Pancreas (tissue), 10 donors: ENCODE results near the gene ERCC5. TPM values are rescaled to one million over a fixed set of nuclear protein-coding genes. Genes with fewer than 3 reads are reported as not detected.

ENCODE experiments used
- ATAC-seq, 4 donors: fragments of 200-7000 bp; cut with Tn5 transposase; one replicate each; pipeline versions ENCODE4 v1.8.0 to v1.9.1; 2020; ENCODE audit warnings: mild to moderate bottlenecking in 4 of 4, moderate library complexity in 4 of 4
- DNase-seq, 6 donors: peaks; one replicate each; pipeline ENCODE4 v3.0.0-alpha.2; 2020
- FAIRE-seq: peaks from 2 replicates; lab custom pipeline; 2012; peaks lifted over from hg19 to GRCh38; lab: Jason Lieb, UNC
- H3K27ac ChIP-seq, 4 donors: fragments of 200-600 bp; sonication (generic); 1 replicate in 3 of 4; 2 replicates in 1 of 4; pipeline versions ENCODE4 v1.5.0 to v1.8.0; 2020
- H3K27me3 ChIP-seq, 4 donors: fragments of 200-600 bp; one replicate each; pipeline ENCODE4 v1.8.0; 2021
- H3K36me3 ChIP-seq, 3 donors: fragments of 200-600 bp; sonication (generic) in 1 of 3; one replicate each; pipeline versions ENCODE4 v1.5.0 to v1.8.0; 2020 to 2021
- H3K4me1 ChIP-seq, 3 donors: fragments of 200-600 bp; one replicate each; pipeline ENCODE4 v1.8.0; 2021
- H3K4me3 ChIP-seq, 4 donors: fragments of 200-600 bp; sonication (generic) in 2 of 4; one replicate each; pipeline versions ENCODE4 v1.5.0 to v1.8.0; 2020 to 2021
- H3K9me3 ChIP-seq, 4 donors: fragments of 200-600 bp; one replicate each; pipeline ENCODE4 v1.8.0; 2021
- WGBS, 2 donors: extraction: QIAGEN DNeasy Blood & Tissue Kit; methylation state at CpG; one replicate each; pipeline ENCODE4 v1.1.7; 2013; 5-methylcytosine and 5-hydroxymethylcytosine counted together
- intact Hi-C, 3 donors: fragments of 100-400 bp; cut with DNase I; formaldehyde crosslinking; loops; one replicate each; pipeline versions ENCODE4 v1.11.1 to v1.14.2; 2022
- polyA plus RNA-seq, 2 donors: library from polyadenylated mRNA; stranded (reverse); fragments of 200-250 nt; gene quantifications; one replicate each; pipeline ENCODE4 v1.2.3, GENCODE V29; 2013
- total RNA-seq, 6 donors: library from RNA; stranded (reverse); fragmentation: NEBNext Ultra II Directional in 4 of 6; extraction: Animal tissue kit (Norgen Biotek cat#: 25700) in 4 of 6; gene quantifications; one replicate each; pipeline versions ENCODE4 v1.2.1 to v1.2.4, GENCODE V29; 2021 to 2023
- TF ChIP-seq, protein P1 (sequence below), 4 donors: fragments of 200-600 bp; sonication (generic) in 3 of 4; IDR thresholded peaks; one replicate each; pipeline versions ENCODE4 v1.5.0 to v1.8.0; 2021; ENCODE audit warnings: antibody characterized with exemption in 4 of 4
- donor health status: healthy with polysubstance abuse.
- donor health status: DM: no; HTN: no; CAD: no; lungs with moderate emphysema.
- donor health status: DM: no; HTN: no; CAD: no.
- donor health status: control.
- donor health status: control.
- donor health status: Bipolar disorder and iron deficiency.
- donor health status: DM: yes; HTN: yes; CAD: no.
- donor health status: DM: no; HTN: no; CAD: no.
- donor health status: DM: no; HTN: no; CAD: no.
- donor health status: DM: yes; HTN: yes; CAD: no.

Gene ERCC5
- total and polyA plus RNA-seq, 8 donors, result 17.5 to 85.4 (median 25.2) TPM

GRCh38 chr13:102872131-102872530 lies 26.3 kb downstream of the ERCC5 start:
- Histone ChIP-seq H3K36me3 (peaks cover 0 to 59% (median 22%) of the 10 kb centered on the region in 3 donors), H3K4me3 (no peak overlapping the region), H3K27me3 (no peaks in the 10 kb centered on the region), H3K4me1 (no peaks in the 10 kb centered on the region), H3K27ac (no peak overlapping the region), H3K9me3 (no peaks in the 10 kb centered on the region)
- ATAC-seq (no peak), DNase-seq (no peak), FAIRE-seq (no peak)
- intact Hi-C loops, result no loop called here
- TF ChIP-seq, protein P1, sequence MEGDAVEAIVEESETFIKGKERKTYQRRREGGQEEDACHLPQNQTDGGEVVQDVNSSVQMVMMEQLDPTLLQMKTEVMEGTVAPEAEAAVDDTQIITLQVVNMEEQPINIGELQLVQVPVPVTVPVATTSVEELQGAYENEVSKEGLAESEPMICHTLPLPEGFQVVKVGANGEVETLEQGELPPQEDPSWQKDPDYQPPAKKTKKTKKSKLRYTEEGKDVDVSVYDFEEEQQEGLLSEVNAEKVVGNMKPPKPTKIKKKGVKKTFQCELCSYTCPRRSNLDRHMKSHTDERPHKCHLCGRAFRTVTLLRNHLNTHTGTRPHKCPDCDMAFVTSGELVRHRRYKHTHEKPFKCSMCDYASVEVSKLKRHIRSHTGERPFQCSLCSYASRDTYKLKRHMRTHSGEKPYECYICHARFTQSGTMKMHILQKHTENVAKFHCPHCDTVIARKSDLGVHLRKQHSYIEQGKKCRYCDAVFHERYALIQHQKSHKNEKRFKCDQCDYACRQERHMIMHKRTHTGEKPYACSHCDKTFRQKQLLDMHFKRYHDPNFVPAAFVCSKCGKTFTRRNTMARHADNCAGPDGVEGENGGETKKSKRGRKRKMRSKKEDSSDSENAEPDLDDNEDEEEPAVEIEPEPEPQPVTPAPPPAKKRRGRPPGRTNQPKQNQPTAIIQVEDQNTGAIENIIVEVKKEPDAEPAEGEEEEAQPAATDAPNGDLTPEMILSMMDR (IDR thresholded peaks at IDR 0.05), result no peak
- WGBS, 2 donors, result 89 to 94% methylated on average over 7 of the region's 7 CpGs

DNA sequence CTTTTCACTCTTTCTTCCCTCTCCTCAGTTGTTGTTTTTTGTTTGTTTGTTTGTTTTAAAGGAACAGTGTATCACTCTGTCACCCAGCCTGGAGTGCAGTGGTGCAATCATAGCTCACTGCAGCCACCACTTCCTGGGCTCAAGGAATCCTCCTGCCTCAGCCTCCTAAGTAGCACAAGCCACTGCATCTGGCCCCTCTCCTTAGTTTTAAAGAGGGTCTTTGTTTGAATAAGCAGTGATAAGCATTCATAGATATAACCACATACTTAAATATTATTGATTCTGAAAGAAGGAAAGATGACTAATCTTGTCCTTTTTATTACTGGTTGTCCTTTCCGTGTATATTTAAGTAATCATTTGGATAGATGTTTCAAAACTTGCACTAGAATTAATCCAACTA lies 26.7 kb downstream of the ERCC5 start:
- H3K4me1 ChIP-seq, result no peaks in the 10 kb centered on the region
- FAIRE-seq, result no peak
- 78 to 83% methylated on average over 1 of the region's 1 CpG for WGBS, 2 donors
- no peaks in the 10 kb centered on the region for H3K27me3 ChIP-seq
- no peaks in the 10 kb centered on the region for H3K9me3 ChIP-seq
- H3K4me3 ChIP-seq, result no peak overlapping the region
- no peak for DNase-seq
- intact Hi-C loops, result no loop called here
- ATAC-seq, result no peak
- peaks cover 0 to 57% (median 18%) of the 10 kb centered on the region in 3 donors for H3K36me3 ChIP-seq
- TF ChIP-seq, protein P1 (IDR thresholded peaks at IDR 0.05), result no peak
- H3K27ac ChIP-seq, result no peak overlapping the region

GRCh38 chr13:102873653-102874052 lies 27.8 kb downstream of the ERCC5 start:
- intact Hi-C loops, result no loop called here
- H3K27ac ChIP-seq, result no peak overlapping the region
- no peak for DNase-seq
- no peak overlapping the region for H3K4me3 ChIP-seq
- no peaks in the 10 kb centered on the region for H3K27me3 ChIP-seq
- no peaks in the 10 kb centered on the region for H3K9me3 ChIP-seq
- no peaks in the 10 kb centered on the region for H3K4me1 ChIP-seq
- ATAC-seq, result no peak
- WGBS, 2 donors, result 51 to 53% methylated on average over 3 of the region's 3 CpGs
- FAIRE-seq, result no peak
- H3K36me3 ChIP-seq, result peaks cover 0 to 52% (median 16%) of the 10 kb centered on the region in 3 donors
- TF ChIP-seq, protein P1 (IDR thresholded peaks at IDR 0.05), result no peak

DNA sequence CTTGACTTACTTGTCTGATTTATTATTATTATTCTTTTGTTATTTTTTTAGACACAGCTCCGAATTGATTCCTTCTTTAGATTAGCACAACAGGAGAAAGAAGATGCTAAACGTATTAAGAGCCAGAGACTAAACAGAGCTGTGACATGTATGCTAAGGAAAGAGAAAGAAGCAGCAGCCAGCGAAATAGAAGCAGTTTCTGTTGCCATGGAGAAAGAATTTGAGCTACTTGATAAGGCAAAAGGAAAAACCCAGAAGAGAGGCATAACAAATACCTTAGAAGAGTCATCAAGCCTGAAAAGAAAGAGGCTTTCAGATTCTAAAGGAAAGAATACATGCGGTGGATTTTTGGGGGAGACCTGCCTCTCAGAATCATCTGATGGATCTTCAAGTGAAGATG lies 29.4 kb downstream of the ERCC5 start:
- Histone ChIP-seq H3K36me3 (peaks cover 0 to 52% (median 16%) of the 10 kb centered on the region in 3 donors), H3K4me3 (no peak overlapping the region), H3K27me3 (no peaks in the 10 kb centered on the region), H3K27ac (no peak overlapping the region), H3K9me3 (no peaks in the 10 kb centered on the region), H3K4me1 (no peaks in the 10 kb centered on the region)
- intact Hi-C loops, result no loop called here
- WGBS, 2 donors, result 85 to 88% methylated on average over 4 of the region's 4 CpGs
- FAIRE-seq (no peak), DNase-seq (no peak), ATAC-seq (no peak)
- TF ChIP-seq, protein P1 (IDR thresholded peaks at IDR 0.05), result no peak

DNA sequence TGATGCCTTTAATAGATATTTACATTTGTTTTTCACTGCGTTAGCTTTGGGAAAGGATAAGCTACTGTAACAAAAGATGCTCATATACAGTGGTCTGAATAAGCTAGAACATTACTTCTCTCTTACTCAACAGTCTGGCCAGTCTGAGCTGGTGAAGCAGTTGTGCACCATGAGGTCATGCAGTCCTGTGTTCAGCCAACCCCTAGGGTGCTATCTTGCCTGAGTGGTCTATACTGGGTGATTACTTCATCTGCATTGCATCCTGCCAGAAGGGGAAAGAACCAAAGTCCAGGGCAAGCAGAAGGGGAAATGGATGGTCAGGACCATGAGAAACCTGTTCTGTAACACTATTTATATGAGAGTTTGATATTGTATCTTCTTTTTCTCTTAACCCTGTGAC lies 31.5 kb downstream of the ERCC5 start:
- 92 to 97% methylated on average over 1 of the region's 1 CpG for WGBS, 2 donors
- no peak overlapping the region for H3K27ac ChIP-seq

More for the DNA sequence above, 31.5 kb downstream of the ERCC5 start:
- H3K36me3 ChIP-seq, result peaks cover 0 to 47% (median 16%) of the 10 kb centered on the region in 3 donors
- H3K27me3 ChIP-seq, result no peaks in the 10 kb centered on the region
- FAIRE-seq, result no peak
- no peaks in the 10 kb centered on the region for H3K9me3 ChIP-seq
- DNase-seq, result no peak
- H3K4me3 ChIP-seq, result no peak overlapping the region
- intact Hi-C loops, result no loop called here
- TF ChIP-seq, protein P1 (IDR thresholded peaks at IDR 0.05), result no peak
- peak in 1 of 4 donors; percentile 40 for ATAC-seq
- H3K4me1 ChIP-seq, result no peaks in the 10 kb centered on the region
